PC-9 (cell line): ENCODE measurements around the gene MBP.

Source experiments
- EZH2 ChIP-seq: fragments of 200-600 bp; sonication (generic); IDR thresholded peaks from 2 replicates; pipeline ENCODE4 v1.8.0; 2017; ENCODE audit warnings: antibody characterized with exemption, low read depth
- TF ChIP-seq, protein P1 (sequence below): fragments of 200-600 bp; sonication (generic); conservative IDR thresholded peaks from 2 replicates; pipeline ENCODE4 v1.6.1; 2017; ENCODE audit warnings: mixed run types, antibody characterized with exemption, mild to moderate bottlenecking, moderate library complexity

DNA sequence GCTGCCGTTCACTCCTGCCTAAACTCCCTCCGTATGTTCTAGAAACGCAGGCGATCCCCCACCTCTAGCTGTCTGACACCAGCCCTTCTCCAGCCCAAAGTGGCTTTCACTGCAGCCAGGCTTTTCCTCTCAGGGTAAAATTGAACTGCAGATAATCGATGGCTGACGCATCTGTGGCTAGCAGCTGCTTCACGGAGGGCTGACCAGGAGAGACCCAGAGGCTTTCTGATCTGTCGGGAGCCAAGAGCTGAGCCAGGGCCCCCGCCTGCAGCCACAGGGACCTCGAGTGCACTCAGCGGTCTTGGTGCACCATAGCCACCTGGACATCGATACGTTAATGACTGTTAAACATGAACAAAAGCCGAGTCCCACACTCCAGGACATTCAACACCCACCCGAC lies 107.5 kb downstream of the MBP start:
- TF ChIP-seq, protein P1, sequence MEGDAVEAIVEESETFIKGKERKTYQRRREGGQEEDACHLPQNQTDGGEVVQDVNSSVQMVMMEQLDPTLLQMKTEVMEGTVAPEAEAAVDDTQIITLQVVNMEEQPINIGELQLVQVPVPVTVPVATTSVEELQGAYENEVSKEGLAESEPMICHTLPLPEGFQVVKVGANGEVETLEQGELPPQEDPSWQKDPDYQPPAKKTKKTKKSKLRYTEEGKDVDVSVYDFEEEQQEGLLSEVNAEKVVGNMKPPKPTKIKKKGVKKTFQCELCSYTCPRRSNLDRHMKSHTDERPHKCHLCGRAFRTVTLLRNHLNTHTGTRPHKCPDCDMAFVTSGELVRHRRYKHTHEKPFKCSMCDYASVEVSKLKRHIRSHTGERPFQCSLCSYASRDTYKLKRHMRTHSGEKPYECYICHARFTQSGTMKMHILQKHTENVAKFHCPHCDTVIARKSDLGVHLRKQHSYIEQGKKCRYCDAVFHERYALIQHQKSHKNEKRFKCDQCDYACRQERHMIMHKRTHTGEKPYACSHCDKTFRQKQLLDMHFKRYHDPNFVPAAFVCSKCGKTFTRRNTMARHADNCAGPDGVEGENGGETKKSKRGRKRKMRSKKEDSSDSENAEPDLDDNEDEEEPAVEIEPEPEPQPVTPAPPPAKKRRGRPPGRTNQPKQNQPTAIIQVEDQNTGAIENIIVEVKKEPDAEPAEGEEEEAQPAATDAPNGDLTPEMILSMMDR, result no peak
- TF ChIP-seq EZH2, result no peak
